HepG2 (cell line): ENCODE data around the gene MAT2A. TPM values are rescaled to one million over a fixed set of nuclear protein-coding genes. Genes with fewer than 3 reads are reported as not detected.

Experiments used
- ARID2 ChIP-seq: sonication (generic); formaldehyde crosslinking; IDR thresholded peaks from 2 replicates; pipeline ENCODE4 v1.8.1; 2022; ENCODE audit warnings: mild to moderate bottlenecking, missing genetic modification reagents, borderline replicate concordance
- CBX5 ChIP-seq: sonication (generic); formaldehyde crosslinking; IDR thresholded peaks from 2 replicates; pipeline ENCODE4 v1.4.0; 2020; ENCODE audit warnings: missing genetic modification reagents, borderline replicate concordance
- CEBPG ChIP-seq: IDR thresholded peaks from 2 replicates; pipeline ENCODE4 v1.6.1; 2016
- E2F2 ChIP-seq: sonication (generic); formaldehyde crosslinking; IDR thresholded peaks from 2 replicates; pipeline ENCODE4 v1.4.0; 2020; ENCODE audit warnings: missing genetic modification reagents, borderline replicate concordance
- GZF1 ChIP-seq: sonication (generic); formaldehyde crosslinking; IDR thresholded peaks from 2 replicates; pipeline ENCODE4 v1.5.1; 2020; ENCODE audit warnings: mild to moderate bottlenecking, missing genetic modification reagents
- MIXL1 ChIP-seq: IDR thresholded peaks from 2 replicates; pipeline ENCODE4 v1.6.1; 2016
- MTF2 ChIP-seq: sonication (generic); formaldehyde crosslinking; IDR thresholded peaks from 2 replicates; pipeline ENCODE4 v1.5.0; 2020; ENCODE audit warnings: missing genetic modification reagents, borderline replicate concordance
- NBN ChIP-seq: fragments of 450-650 bp; conservative IDR thresholded peaks from 2 replicates; pipeline ENCODE4 v1.6.1; 2017
- NFIB ChIP-seq: sonication (generic); formaldehyde crosslinking; IDR thresholded peaks from 2 replicates; pipeline ENCODE4 v1.9.0; 2021; ENCODE audit warnings: missing genetic modification reagents, mild to moderate bottlenecking, borderline replicate concordance
- NKX3-1 ChIP-seq: sonication (generic); formaldehyde crosslinking; IDR thresholded peaks from 2 replicates; pipeline ENCODE4 v1.5.0; 2020; ENCODE audit warnings: missing genetic modification reagents
- NONO ChIP-seq, 2 experiments: fragments of 450-650 bp in 1 of 2; sonication (generic) in 1 of 2; formaldehyde crosslinking in 1 of 2; IDR thresholded peaks in 1 of 2; conservative IDR thresholded peaks in 1 of 2; 2 replicates each; pipeline versions ENCODE4 v1.6.1 to v1.8.0; 2017 to 2022; ENCODE audit warnings: mild to moderate bottlenecking in 1 of 2, missing genetic modification reagents in 1 of 2, moderate library complexity in 1 of 2
- REL ChIP-seq: sonication (generic); formaldehyde crosslinking; conservative IDR thresholded peaks from 2 replicates; pipeline ENCODE4 v1.8.0; 2022; ENCODE audit warnings: mild to moderate bottlenecking, missing genetic modification reagents, moderate library complexity
- RELA ChIP-seq: sonication (generic); formaldehyde crosslinking; IDR thresholded peaks from 2 replicates; pipeline ENCODE4 v1.4.0; 2020; ENCODE audit warnings: missing genetic modification reagents
- SATB2 ChIP-seq: sonication (generic); formaldehyde crosslinking; IDR thresholded peaks from 2 replicates; pipeline ENCODE4 v1.5.0; 2020; ENCODE audit warnings: missing genetic modification reagents
- SNAPC2 ChIP-seq: sonication (generic); formaldehyde crosslinking; IDR thresholded peaks from 2 replicates; pipeline ENCODE4 v1.8.1; 2022; ENCODE audit warnings: mild to moderate bottlenecking, missing genetic modification reagents
- SSRP1 ChIP-seq: IDR thresholded peaks from 2 replicates; pipeline ENCODE4 v1.6.1; 2016; ENCODE audit warnings: control low read depth
- TFDP1 ChIP-seq: IDR thresholded peaks from 2 replicates; pipeline ENCODE4 v1.6.1; 2016; ENCODE audit warnings: missing compliant biosample characterization, missing genetic modification reagents, borderline replicate concordance
- ZBTB20 ChIP-seq: sonication (generic); formaldehyde crosslinking; IDR thresholded peaks from 2 replicates; pipeline ENCODE4 v1.8.1; 2023; ENCODE audit warnings: missing genetic modification reagents, low read depth, mild to moderate bottlenecking, borderline replicate concordance
- ZFP36L1 ChIP-seq: sonication (generic); formaldehyde crosslinking; IDR thresholded peaks from 2 replicates; pipeline ENCODE4 v1.8.0; 2022; ENCODE audit warnings: mild to moderate bottlenecking, missing genetic modification reagents, moderate library complexity
- ZNF484 ChIP-seq: sonication (generic); formaldehyde crosslinking; IDR thresholded peaks from 2 replicates; pipeline ENCODE4 v1.5.1; 2020; ENCODE audit warnings: mild to moderate bottlenecking, low read depth, missing genetic modification reagents, borderline replicate concordance
- ZNF850 ChIP-seq: sonication (generic); formaldehyde crosslinking; conservative IDR thresholded peaks from 2 replicates; pipeline ENCODE4 v1.9.0; 2021; ENCODE audit warnings: mild to moderate bottlenecking, missing genetic modification reagents
- ZSCAN12 ChIP-seq: sonication (generic); formaldehyde crosslinking; IDR thresholded peaks from 2 replicates; pipeline ENCODE4 v1.9.0; 2021; ENCODE audit warnings: mild to moderate bottlenecking, missing genetic modification reagents
- polyA plus RNA-seq, 8 experiments: library from polyadenylated mRNA; depleted of rRNA in 3 of 8; stranded (reverse) in 7 of 8; unstranded in 1 of 8; fragments of >200 nt; fragmentation: Illumina TruSeq in 4 of 8; extraction: Trizol in 4 of 8; gene quantifications; 2 replicates each; pipeline versions ENCODE4 v1.2.1 to v1.2.3, GENCODE V29; 2011 to 2016; ENCODE audit warnings: low read depth in 4 of 8, missing spikeins in 1 of 8, mixed read lengths in 1 of 8; ENCODE audit not compliant: insufficient read depth in 1 of 8
- total RNA-seq, 5 experiments: library from RNA; depleted of rRNA; stranded (reverse); fragments of >200 nt; fragmentation: Illumina TruSeq; extraction: Trizol; gene quantifications; 2 replicates each; pipeline ENCODE4 v1.2.3, GENCODE V29; 2016; ENCODE audit warnings: low read depth in 1 of 5
- TF ChIP-seq, protein P1 (sequence below): sonication (generic); formaldehyde crosslinking; IDR thresholded peaks from 2 replicates; pipeline ENCODE4 v1.5.0; 2020; ENCODE audit warnings: mild to moderate bottlenecking, missing genetic modification reagents
- TF ChIP-seq, protein P2 (sequence below), 2 experiments: fragments of 450-650 bp in 1 of 2; sonication (generic) in 1 of 2; formaldehyde crosslinking; IDR thresholded peaks; 2 replicates each; pipeline versions ENCODE4 v1.5.0 to v1.8.0; 2020 to 2022; ENCODE audit warnings: mild to moderate bottlenecking in 1 of 2, missing genetic modification reagents in 1 of 2

MAT2A gene
- total and polyA plus RNA-seq, 2 of the 13 experiments (the other 11 are each of a cell fraction or from before 2014, with no cell fraction given) = 155 to 331 TPM

GRCh38 chr2:85584354-85584856 is 45.4 kb downstream of the MAT2A start, which contains the start of gene VAMP5 (continued):
- TF ChIP-seq E2F2 (peak; percentile 68; the same call in 1 of the 2 replicates), MIXL1 (0 out of 2 replicates have a peak, but pooled peaks have one; percentile 3), SATB2 (0 out of 2 replicates have a peak, but pooled peaks have one; percentile 75), ZFP36L1 (peak; percentile 87), RELA (no peak), SSRP1 (CRISPR knock-in tag) (no peak), NKX3-1 (CRISPR knock-in tag) (peak; percentile 85), ZNF850 (CRISPR knock-in tag) (no peak), GZF1 (CRISPR knock-in tag) (peak; percentile 92; the same call in 1 of the 2 replicates), CEBPG (CRISPR knock-in tag) (peak; percentile 50; the same call in 1 of the 2 replicates), REL (no peak), NFIB (CRISPR knock-in tag) (no peak), MTF2 (peak; percentile 92), ZNF484 (no peak; the same call in 1 of the 2 replicates), CBX5 (CRISPR knock-in tag) (peak; percentile 36; the same call in 1 of the 2 replicates), NONO (IDR thresholded peaks at IDR 0.05) (no peak), NONO (CRISPR knock-in tag; conservative IDR thresholded peaks at IDR 0.05) (peak; percentile 89), ZSCAN12 (CRISPR knock-in tag) (no peak), TFDP1 (peak; percentile 76), ZBTB20 (0 out of 2 replicates have a peak, but pooled peaks have one; percentile 37), ARID2 (CRISPR knock-in tag) (peak; percentile 86), SNAPC2 (CRISPR knock-in tag) (no peak; the same call in 1 of the 2 replicates), NBN (no peak)
- TF ChIP-seq, protein P1, sequence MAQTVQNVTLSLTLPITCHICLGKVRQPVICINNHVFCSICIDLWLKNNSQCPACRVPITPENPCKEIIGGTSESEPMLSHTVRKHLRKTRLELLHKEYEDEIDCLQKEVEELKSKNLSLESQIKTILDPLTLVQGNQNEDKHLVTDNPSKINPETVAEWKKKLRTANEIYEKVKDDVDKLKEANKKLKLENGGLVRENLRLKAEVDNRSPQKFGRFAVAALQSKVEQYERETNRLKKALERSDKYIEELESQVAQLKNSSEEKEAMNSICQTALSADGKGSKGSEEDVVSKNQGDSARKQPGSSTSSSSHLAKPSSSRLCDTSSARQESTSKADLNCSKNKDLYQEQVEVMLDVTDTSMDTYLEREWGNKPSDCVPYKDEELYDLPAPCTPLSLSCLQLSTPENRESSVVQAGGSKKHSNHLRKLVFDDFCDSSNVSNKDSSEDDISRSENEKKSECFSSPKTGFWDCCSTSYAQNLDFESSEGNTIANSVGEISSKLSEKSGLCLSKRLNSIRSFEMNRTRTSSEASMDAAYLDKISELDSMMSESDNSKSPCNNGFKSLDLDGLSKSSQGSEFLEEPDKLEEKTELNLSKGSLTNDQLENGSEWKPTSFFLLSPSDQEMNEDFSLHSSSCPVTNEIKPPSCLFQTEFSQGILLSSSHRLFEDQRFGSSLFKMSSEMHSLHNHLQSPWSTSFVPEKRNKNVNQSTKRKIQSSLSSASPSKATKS (CRISPR knock-in tag) = no peak; the same call in 1 of the 2 replicates
- TF ChIP-seq, protein P2, sequence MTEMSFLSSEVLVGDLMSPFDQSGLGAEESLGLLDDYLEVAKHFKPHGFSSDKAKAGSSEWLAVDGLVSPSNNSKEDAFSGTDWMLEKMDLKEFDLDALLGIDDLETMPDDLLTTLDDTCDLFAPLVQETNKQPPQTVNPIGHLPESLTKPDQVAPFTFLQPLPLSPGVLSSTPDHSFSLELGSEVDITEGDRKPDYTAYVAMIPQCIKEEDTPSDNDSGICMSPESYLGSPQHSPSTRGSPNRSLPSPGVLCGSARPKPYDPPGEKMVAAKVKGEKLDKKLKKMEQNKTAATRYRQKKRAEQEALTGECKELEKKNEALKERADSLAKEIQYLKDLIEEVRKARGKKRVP (CRISPR knock-in tag; IDR thresholded peaks at IDR 0.05) = peak in 1 of 2 experiments; percentile 49; a peak in 1 of 4 replicates
